Stimulated activated CD8-positive, alpha-beta memory T cell treated with anti-CD3 and anti-CD28 coated beads, Interleukin-12 subunit alpha, Interleukin-12 subunit beta, amount 100 ng/mL, for 4 hours (primary cell): ENCODE data around the gene MAD1L1.
"Not testable (repeated sequence)": the region's sequence is repeated elsewhere in the genome, so short reads cannot be mapped to it uniquely, and the experiment has no call there.

ENCODE experiments used
- DNase-seq: peaks from one replicate; pipeline ENCODE4 v3.0.0-alpha.2; 2020; ENCODE audit warnings: low read depth

The MAD1L1 gene

DNA sequence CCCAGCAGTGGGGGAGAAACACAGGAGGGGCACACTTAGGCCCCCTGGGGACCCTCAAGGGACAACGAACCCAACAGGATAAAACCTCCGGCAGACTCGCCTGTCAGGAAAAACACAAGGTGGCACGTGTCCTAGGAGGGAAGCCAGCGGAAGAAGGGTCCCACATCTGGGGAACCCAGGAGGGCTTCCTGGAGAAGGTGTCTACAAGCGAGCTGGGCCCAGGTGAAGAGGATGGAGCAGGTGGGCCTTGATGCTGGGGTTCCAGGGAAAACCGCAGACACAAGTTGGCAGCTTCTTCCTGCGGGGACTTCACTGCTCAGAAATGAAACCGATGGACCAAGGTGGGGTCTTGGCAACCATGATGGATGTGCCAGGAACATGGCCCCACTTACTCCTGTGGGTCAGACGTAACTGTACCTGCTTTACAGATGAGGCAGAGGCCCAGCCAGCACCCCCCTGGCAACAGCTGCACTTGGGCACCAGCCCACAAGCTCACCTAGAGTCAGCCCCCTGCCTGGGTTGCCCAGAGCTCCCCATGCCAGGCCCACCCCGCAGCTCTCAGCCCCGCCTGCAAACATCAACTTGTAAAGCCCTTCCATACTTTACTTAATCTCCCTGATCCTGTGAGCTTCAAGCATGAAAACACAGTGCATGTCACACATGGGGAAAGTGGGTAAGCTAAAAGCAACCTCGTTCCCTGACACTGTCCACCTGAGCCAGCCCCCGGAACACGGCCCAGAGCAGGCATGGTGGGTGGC lies 337.7 kb downstream of the MAD1L1 start:
- DNase-seq = no peak

DNA sequence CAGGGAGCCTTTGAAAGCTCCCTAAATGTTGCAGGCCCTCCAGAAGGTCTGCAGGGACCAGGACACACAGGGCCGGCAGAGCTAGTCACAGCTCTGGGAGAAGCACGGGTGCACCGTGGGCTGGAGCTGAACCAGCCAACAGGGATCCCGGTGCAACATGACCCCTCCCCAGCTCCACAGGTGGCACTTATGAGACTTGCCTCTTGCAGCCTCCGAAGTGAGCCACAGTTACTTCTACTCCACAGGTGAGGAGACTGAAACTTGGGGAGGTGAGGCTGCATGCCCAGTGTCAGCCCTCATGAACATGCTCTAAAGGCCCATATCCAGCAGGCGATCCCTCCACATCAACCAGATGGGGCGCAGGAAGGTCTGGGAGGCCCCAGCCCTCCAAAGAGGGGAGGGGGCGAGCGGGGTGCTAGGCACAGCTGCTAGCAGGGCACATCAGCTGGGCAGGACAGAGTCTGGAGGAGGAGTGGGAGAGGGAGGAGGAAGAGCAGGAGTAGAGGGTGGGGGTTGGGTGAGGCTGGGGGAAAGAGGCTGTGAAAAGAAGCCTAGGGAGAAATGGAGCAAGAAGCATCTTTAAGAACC lies 338.3 kb downstream of the MAD1L1 start:
- DNase-seq = no peak

DNA sequence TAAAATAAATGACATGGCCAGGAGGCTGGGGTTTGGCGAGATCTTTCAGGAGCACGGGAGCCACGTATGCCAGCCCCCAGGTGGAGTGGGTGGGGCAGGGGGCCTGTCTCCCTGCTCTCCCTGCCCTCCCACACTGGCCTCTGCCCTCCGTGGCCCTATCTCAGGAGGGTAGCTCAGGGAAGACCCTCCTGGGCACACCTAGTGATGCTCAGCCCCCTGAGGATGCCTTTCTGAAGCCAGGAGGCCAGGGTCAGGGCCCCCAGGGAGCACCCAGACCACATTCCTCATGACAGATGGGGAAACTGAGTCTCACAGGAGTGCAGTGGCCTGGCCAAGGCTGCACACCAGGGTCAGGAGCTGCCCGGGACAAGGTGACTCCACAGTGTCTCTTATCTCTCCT lies 339.3 kb downstream of the MAD1L1 start:
- DNase-seq = no peak

DNA sequence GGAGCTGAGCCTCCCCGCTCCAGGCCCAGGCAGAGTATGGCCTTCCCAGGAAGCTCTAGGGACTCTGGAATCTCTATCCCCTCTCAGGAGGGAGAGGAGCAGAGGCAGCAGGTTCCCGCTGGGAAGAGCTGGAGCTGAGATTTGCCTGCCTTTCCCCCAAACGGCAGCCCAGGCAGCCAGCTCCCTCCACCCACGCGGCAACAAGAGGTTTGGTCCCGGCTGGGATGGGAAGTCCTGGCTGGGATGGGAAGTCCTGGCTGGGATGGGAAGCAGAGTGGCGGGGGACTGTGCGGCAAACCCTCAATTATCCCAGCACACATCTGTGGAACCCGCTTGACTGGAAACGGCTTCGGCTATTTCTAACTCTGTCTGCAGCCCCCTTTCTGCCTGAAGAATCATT lies 339.7 kb downstream of the MAD1L1 start:
- DNase-seq = no peak

GRCh38 chr7:1892011-1892965 lies 340.5 kb downstream of the MAD1L1 start:
- DNase-seq = no peak

DNA sequence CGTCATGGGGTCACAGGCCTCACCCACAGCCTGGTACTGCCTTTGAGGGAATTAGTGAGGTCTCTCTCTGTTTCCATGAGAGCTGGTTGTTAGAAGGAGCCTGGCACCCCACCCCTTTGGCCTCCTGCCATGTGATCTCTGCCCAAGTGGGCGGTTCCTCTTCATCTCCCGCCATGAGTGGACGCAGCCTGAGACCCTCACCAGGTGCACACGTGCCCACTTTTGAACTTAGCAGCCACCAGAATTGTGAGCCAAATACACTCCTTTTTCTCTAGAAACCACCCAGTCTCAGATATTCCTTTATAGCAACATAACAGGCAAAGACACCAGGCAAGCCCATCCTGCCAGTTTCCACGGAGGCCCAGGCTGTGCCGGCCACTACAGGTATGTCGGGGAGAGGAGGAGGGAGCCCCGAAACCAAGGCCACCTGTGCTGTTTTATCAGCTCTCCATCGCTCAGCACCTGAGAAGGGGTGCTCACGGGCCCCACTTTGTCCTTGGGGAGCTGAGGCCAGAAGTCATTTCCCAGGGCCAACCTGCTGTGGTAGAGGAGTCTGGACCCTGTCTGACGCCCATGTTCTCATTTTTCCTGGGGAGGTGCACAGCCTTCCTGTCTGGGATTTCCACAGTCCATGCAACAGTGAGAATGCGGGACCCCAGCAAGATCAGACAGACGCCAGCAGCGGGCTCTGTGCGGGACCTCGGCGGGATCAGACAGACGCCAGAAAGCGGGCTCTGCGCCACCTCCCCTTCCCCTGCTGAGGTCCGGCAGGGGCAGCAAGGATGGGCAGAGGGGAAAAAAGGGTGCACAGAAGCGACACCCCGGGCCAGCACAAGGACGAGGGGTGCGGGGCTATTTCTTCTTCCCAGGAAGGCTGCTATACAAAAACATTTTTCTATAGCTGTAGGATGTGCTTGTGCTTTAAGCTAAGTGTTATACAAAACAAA lies 342.2 kb downstream of the MAD1L1 start:
- no peak for DNase-seq

- no peak for DNase-seq
These were observed 343.1 kb downstream of the MAD1L1 start for GRCh38 chr7:1889556-1890181.

GRCh38 chr7:1889091-1889490 lies 343.7 kb downstream of the MAD1L1 start:
- DNase-seq = no peak

DNA sequence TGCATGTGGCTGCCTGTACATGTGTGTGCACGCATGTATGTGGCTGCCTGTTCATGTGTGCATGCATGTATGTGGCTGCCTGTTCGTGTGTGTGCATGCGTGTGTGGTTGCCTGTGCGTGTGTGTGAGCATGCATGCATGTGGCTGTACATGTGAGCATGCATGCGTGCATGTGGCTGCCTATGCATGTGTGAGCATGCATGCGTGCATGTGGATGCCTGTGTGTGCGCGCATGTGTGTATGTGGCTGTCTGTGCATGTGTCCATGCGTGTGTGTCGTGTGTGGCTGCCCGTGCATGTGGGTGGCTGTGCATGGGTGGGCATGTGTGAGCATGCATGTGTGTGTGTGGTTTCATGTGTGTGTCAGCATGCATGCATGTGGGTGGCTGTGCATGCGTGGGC lies 344.3 kb downstream of the MAD1L1 start:
- DNase-seq = no peak

DNA sequence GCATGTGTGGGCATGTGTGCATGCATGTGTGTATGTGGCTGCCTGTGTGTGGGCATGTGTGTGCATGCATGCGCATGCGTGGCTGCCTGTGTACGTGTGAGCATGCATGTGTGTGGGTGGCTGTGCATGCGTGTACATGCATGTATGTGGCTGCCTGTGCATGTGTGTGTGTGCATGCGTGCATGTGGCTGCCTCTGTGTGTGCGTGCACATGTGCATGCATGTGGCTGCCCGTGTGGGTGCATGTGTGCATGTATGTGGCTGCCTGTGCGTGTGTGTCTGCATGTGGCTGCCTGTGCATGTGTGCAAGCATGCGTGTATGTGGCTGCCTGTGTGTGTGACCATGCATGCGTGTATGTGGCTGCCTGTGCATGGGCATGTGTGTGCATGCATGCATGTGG lies 345.5 kb downstream of the MAD1L1 start:
- DNase-seq = no peak

DNA sequence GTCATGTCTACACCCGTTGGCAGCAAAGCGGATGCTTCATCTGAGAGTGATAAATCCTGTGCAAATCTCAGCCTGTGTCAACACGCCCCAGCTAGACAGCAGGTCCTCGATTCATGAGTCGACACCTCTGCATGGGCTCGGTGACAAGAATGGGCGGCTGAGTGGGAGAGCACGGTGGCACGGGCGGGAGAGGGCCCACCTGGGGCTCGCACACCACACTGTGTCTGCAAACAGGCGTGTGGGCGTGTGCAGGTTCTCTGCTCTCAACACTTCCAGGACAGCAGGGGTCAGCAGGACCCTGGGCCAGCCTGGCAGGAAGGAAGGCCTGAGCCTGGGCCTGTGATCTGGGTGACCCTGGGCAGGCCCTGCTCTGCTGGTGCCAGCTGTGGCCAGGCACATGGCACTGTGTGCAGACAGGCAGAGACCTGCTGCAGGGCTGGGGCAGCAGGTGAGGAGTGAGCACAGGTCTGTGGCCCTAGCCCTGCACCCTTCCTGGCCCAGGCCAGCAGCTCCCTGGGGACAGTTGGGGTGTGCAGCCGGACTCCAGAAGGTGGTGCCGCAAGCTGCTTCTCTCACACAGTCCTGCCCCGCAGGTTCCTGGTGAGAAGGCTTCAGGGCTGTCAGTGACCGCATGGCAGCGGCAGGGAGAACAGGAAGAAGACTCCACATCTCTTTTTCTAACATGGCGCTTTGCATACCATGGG lies 346.2 kb downstream of the MAD1L1 start:
- DNase-seq = no peak

- no peak for DNase-seq
These were observed 347.1 kb downstream of the MAD1L1 start for GRCh38 chr7:1885465-1886226.

- DNase-seq = no peak
These were observed 348.0 kb downstream of the MAD1L1 start for GRCh38 chr7:1884583-1885350.

DNA sequence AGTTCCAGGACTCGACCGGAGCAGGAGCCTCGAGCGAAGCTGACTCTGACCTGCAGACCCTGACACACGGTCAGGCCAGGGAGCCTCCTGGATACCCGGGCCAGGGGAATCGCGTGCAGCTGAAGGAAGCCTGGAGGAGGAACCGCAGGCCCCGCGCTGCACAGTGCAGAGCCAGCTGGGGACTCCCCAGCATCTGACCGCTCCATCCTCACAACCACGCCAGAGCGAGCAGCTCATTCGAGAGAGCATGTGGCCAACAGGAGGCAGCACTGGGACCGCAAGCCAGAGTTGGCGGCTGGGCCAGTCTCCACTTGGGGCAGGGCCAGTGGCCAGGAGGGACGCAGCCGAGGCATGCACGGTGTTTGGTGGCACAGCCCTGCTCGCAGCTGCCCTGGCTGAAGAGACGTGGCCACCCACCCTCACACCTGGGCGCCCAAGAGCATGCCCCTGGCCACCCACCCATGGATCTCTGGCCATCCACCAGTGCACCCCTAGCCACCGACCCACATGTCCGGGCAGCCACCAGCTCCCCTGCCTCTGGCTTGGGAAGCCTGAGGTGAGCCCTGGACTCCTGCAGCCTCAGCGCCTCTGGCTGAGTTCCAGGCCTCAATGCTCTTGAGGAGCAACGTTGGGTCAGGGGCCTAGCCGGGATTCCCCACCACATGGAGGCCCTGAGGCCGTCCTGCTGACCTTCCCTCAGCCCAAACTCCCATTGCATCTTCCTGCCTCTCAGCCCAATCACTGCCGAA lies 348.7 kb downstream of the MAD1L1 start:
- DNase-seq = no peak

GRCh38 chr7:1883031-1883761 lies 349.5 kb downstream of the MAD1L1 start:
- no peak for DNase-seq

DNA sequence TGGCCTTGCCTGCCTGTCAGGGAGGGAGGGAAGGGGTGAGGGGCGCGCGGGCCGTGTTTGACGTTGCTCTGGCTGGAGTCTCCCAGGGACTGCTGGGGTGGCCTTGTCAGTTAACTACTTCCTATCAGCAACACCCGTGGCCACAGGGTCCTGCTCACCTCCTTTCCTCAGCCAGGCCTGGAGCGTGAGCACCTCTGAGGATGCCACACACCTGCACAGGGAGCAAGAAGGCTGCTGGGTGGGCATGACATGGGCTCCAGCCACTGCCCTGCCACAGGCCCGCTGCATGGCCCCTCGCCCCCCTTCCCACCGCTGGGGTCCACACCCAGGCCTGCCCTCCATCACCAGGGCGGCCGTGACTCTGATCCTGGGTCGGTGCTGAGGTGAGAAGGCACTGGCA lies 350.3 kb downstream of the MAD1L1 start:
- no peak for DNase-seq

GRCh38 chr7:1881946-1882345 lies 350.8 kb downstream of the MAD1L1 start:
- DNase-seq = no peak

- not testable (repeated sequence) for DNase-seq
These were observed 356.1 kb downstream of the MAD1L1 start for GRCh38 chr7:1876641-1877040.
